Stimulated activated CD4-positive, alpha-beta T cell treated with anti-CD3 and anti-CD28 coated beads, Interleukin-15, amount 100 ng/mL, for 1 hour (primary cell): ENCODE data around the gene CDCP1.
"Not testable (repeated sequence)": the region's sequence is repeated elsewhere in the genome, so short reads cannot be mapped to it uniquely, and the experiment has no call there.

Experiments
- DNase-seq, 2 donors: peaks; one replicate each; pipeline ENCODE4 v3.0.0-alpha.2; 2020; ENCODE audit warnings: low read depth in 1 of 2, low spot score in 1 of 2

Gene CDCP1

GRCh38 chr3:45173776-45174175, 27.6 kb upstream of the CDCP1 start:
- no peak for DNase-seq

GRCh38 chr3:45171283-45171682, 25.1 kb upstream of the CDCP1 start:
- DNase-seq: no peak

- DNase-seq: no peak
Measured at GRCh38 chr3:45170096-45170495, 23.9 kb upstream of the CDCP1 start.

- no peak for DNase-seq
Measured at GRCh38 chr3:45169125-45169904, 23.1 kb upstream of the CDCP1 start.

GRCh38 chr3:45168451-45168850, 22.3 kb upstream of the CDCP1 start:
- DNase-seq: no peak

- peak; percentile 61 to 65 for DNase-seq
Measured at GRCh38 chr3:45167011-45167911, 21.1 kb upstream of the CDCP1 start.

GRCh38 chr3:45166321-45166879, 20.2 kb upstream of the CDCP1 start:
- no peak for DNase-seq

- DNase-seq: no peak
Measured at GRCh38 chr3:45165497-45166283, 19.5 kb upstream of the CDCP1 start.

GRCh38 chr3:45164056-45164455, 17.9 kb upstream of the CDCP1 start:
- no peak for DNase-seq

GRCh38 chr3:45163481-45163880, 17.3 kb upstream of the CDCP1 start:
- no peak for DNase-seq

- DNase-seq: no peak
Measured at GRCh38 chr3:45154641-45155147, 8.5 kb upstream of the CDCP1 start.

GRCh38 chr3:45153658-45154437, 7.7 kb upstream of the CDCP1 start:
- no peak for DNase-seq

GRCh38 chr3:45152307-45152706, 6.1 kb upstream of the CDCP1 start:
- DNase-seq: no peak

GRCh38 chr3:45151100-45151499, 4.9 kb upstream of the CDCP1 start:
- DNase-seq: no peak

GRCh38 chr3:45148921-45149320, 2.7 kb upstream of the CDCP1 start:
- DNase-seq: no peak

GRCh38 chr3:45145223-45145622, 955 bp downstream of the CDCP1 start:
- DNase-seq: no peak

GRCh38 chr3:45143673-45144671, 2.2 kb downstream of the CDCP1 start:
- no peak for DNase-seq

- DNase-seq: not testable (repeated sequence)
Measured at GRCh38 chr3:45140770-45141155, 5.4 kb downstream of the CDCP1 start.
